T-helper 17 cell (primary cell): ENCODE results near the gene CXCL8. TPM values are rescaled to one million over a fixed set of nuclear protein-coding genes. Genes with fewer than 3 reads are reported as not detected.
"Not testable (repeated sequence)": the region's sequence is repeated elsewhere in the genome, so short reads cannot be mapped to it uniquely, and the experiment has no call there.

Experiments
- ATAC-seq: fragments of 150-1000 bp; cut with Tn5 transposase; 2 replicates; pipeline ENCODE4 v1.10.0; 2021; ENCODE audit warnings: mild to moderate bottlenecking, moderate library complexity
- DNase-seq, 3 donors: peaks; one replicate each; pipeline versions ENCODE4 v3.0.0 to v3.0.0-alpha.2; 2020 to 2021
- H3K9me3 ChIP-seq: one replicate; pipeline ENCODE4 v1.7.0; 2013; ENCODE audit warnings: low read length, mild to moderate bottlenecking; ENCODE audit not compliant: control insufficient read depth, poor library complexity, severe bottlenecking
- H3K27ac Mint-ChIP-seq: one replicate; pipeline ENCODE4 v1.8.0; 2022; ENCODE audit warnings: mild to moderate bottlenecking, moderate library complexity, mixed read lengths
- H3K27me3 Mint-ChIP-seq: one replicate; pipeline ENCODE4 v1.8.0; 2022; ENCODE audit warnings: mixed read lengths
- H3K36me3 Mint-ChIP-seq: one replicate; pipeline ENCODE4 v1.8.0; 2022; ENCODE audit warnings: low read depth, mixed read lengths
- H3K4me1 Mint-ChIP-seq: one replicate; pipeline ENCODE4 v1.8.0; 2022; ENCODE audit warnings: mild to moderate bottlenecking, mixed read lengths
- H3K4me3 Mint-ChIP-seq: one replicate; pipeline ENCODE4 v1.8.0; 2022; ENCODE audit warnings: mild to moderate bottlenecking, moderate library complexity, mixed read lengths
- total RNA-seq, 4 donors: library from RNA in 2 of 4; stranded (reverse) in 2 of 4; gene quantifications; one replicate each; pipeline ENCODE4 v1.2.3 and lab custom pipeline; 2022 to 2026

The CXCL8 gene
- total RNA-seq, 2 donors from 2014 or later = 16.2 to 41.3 TPM

DNA sequence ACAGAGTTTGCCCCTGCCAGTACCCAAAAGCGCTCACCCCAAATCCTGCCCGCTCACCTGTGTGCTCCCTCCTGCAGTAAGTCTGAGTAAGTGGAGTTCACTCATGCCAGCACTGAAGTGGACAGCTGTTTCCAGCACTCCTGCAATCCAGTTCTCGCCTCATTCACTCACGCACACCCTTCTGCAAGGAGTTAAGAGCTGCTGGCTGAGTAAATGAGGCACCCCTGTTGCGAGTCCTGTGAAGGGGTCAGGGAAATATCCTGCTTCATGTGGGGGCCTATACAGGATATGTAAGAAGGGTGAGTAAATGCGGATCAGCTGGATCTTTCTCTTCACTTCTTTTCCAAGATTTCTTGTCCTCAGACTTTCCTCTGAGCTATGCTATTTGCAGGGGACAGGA is 23.5 kb downstream of the CXCL8 start:
- Mint-ChIP-seq H3K36me3 (no peaks in the 10 kb centered on the region), H3K4me3 (no peak overlapping the region), H3K27me3 (peaks cover 7% of the 10 kb centered on the region), H3K27ac (no peak overlapping the region), H3K4me1 (no peaks in the 10 kb centered on the region)
- ATAC-seq = no peak
- DNase-seq = no peak
- H3K9me3 ChIP-seq = no peaks in the 10 kb centered on the region

GRCh38 chr4:73764513-73764912 is 24.1 kb downstream of the CXCL8 start:
- DNase-seq = no peak
- Mint-ChIP-seq H3K27ac (no peak overlapping the region), H3K27me3 (peaks cover 5% of the 10 kb centered on the region), H3K4me3 (no peak overlapping the region), H3K36me3 (no peaks in the 10 kb centered on the region), H3K4me1 (no peaks in the 10 kb centered on the region)
- H3K9me3 ChIP-seq = no peaks in the 10 kb centered on the region
- no peak for ATAC-seq

DNA sequence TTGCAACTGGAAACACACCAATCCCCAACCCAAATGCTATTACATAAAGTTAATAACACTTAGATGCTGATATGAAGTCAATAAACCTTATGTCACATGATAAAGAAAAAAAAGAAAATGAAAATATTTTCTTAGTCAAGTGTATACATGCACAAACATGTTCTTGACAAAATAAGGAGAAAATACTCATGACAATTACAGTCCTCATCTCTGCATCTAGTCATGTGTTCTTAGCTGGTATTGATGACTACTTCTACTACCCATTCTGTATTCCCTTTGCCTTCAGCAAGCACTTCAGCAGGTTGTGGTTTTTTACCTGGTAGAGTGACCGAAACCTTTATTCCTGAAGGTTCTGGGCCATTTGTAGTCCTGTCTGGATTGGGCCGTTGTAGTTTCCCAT is 24.9 kb downstream of the CXCL8 start:
- no peak for ATAC-seq
- H3K9me3 ChIP-seq = no peaks in the 10 kb centered on the region
- Mint-ChIP-seq H3K36me3 (no peaks in the 10 kb centered on the region), H3K4me1 (no peaks in the 10 kb centered on the region), H3K4me3 (no peak overlapping the region), H3K27ac (no peak overlapping the region), H3K27me3 (no peaks in the 10 kb centered on the region)
- DNase-seq = no peak

DNA sequence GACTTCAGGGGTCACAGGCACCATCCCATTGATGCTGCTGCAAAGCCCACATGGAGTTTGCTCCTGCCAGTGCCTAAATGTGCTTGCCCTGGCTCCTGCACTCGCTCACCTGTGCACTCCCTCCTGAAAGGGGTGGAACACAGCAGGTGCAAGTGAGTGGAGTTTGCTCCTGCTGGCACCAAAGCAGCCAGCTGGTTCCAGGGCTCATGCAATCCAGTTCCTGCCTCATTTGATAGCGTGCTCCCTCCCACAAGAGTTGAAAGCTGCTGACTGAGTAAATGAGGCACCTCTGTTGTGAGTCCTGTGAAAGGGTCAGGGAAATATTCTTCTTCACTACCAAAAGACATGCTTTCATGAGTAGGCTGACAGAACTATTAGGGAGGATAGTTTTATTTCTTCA is 30.5 kb downstream of the CXCL8 start:
- no peak overlapping the region for H3K27ac Mint-ChIP-seq
- no peak overlapping the region for H3K4me3 Mint-ChIP-seq
- H3K27me3 Mint-ChIP-seq = peaks cover 7% of the 10 kb centered on the region
- no peaks in the 10 kb centered on the region for H3K36me3 Mint-ChIP-seq
- H3K9me3 ChIP-seq = no peaks in the 10 kb centered on the region
- DNase-seq (no peak), ATAC-seq (no peak)
- no peaks in the 10 kb centered on the region for H3K4me1 Mint-ChIP-seq

DNA sequence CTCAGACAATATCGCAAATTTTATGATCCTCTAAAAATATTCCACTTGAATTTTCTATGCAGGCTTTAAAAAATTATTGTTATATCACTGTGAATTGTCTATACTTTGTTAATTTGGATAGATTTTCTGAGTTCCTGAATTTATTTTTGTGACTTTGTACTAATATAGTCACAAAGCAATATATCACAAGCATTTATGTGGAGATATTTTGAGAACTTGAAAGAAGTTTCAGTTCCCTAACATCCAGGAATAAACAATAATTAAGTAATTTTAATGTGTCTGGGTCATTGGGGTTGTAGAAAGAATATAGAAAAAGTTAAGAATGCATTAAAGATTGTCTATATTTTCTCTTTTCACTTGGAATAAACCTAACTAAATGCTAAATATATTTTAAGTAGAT is 32.0 kb downstream of the CXCL8 start:
- no peaks in the 10 kb centered on the region for H3K36me3 Mint-ChIP-seq
- H3K27ac Mint-ChIP-seq = no peak overlapping the region
- H3K4me3 Mint-ChIP-seq = no peak overlapping the region
- no peaks in the 10 kb centered on the region for H3K9me3 ChIP-seq
- H3K27me3 Mint-ChIP-seq = peaks cover 7% of the 10 kb centered on the region
- no peaks in the 10 kb centered on the region for H3K4me1 Mint-ChIP-seq
- ATAC-seq (no peak), DNase-seq (no peak)

- not testable (repeated sequence) for H3K27me3 Mint-ChIP-seq, DNase-seq, H3K27ac Mint-ChIP-seq, ATAC-seq, H3K4me1 Mint-ChIP-seq, H3K9me3 ChIP-seq, H3K4me3 Mint-ChIP-seq, H3K36me3 Mint-ChIP-seq
These were observed 34.0 kb downstream of the CXCL8 start for GRCh38 chr4:73774406-73774805.

GRCh38 chr4:73776321-73776729 is 36.0 kb downstream of the CXCL8 start:
- Mint-ChIP-seq H3K4me1 (no peaks in the 10 kb centered on the region), H3K27me3 (peaks cover 7% of the 10 kb centered on the region), H3K27ac (no peak overlapping the region), H3K4me3 (no peak overlapping the region), H3K36me3 (no peaks in the 10 kb centered on the region)
- DNase-seq (no peak), ATAC-seq (no peak)
- H3K9me3 ChIP-seq = no peaks in the 10 kb centered on the region

DNA sequence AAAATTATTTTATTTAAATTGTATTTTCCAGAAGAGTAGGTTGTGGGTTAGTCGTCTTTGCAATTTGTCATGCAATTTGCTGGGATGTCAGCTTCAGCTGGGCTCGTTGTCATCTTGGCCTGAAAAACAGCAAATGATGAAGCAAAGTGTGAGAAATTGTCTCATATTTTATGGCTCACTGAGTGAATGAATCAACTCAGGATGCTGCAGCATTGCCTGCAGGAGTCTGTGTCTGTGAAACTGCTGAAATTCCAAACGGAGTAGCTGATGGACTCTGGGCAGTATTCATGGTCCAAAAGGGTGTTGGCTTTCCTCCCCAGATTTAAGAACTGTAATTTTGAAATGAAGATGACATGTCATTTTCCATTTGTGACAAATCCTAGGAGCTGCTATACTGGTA is 37.2 kb downstream of the CXCL8 start:
- H3K36me3 Mint-ChIP-seq = no peaks in the 10 kb centered on the region
- peaks cover 7% of the 10 kb centered on the region for H3K27me3 Mint-ChIP-seq
- H3K27ac Mint-ChIP-seq = no peak overlapping the region
- H3K4me3 Mint-ChIP-seq = no peak overlapping the region
- ATAC-seq (no peak), DNase-seq (no peak)
- no peaks in the 10 kb centered on the region for H3K9me3 ChIP-seq
- no peaks in the 10 kb centered on the region for H3K4me1 Mint-ChIP-seq

GRCh38 chr4:73780243-73780642 is 39.9 kb downstream of the CXCL8 start:
- Mint-ChIP-seq H3K36me3 (no peaks in the 10 kb centered on the region), H3K4me3 (no peak overlapping the region), H3K27ac (no peak overlapping the region), H3K4me1 (no peaks in the 10 kb centered on the region), H3K27me3 (no peaks in the 10 kb centered on the region)
- DNase-seq (no peak), ATAC-seq (no peak)
- H3K9me3 ChIP-seq = no peaks in the 10 kb centered on the region

DNA sequence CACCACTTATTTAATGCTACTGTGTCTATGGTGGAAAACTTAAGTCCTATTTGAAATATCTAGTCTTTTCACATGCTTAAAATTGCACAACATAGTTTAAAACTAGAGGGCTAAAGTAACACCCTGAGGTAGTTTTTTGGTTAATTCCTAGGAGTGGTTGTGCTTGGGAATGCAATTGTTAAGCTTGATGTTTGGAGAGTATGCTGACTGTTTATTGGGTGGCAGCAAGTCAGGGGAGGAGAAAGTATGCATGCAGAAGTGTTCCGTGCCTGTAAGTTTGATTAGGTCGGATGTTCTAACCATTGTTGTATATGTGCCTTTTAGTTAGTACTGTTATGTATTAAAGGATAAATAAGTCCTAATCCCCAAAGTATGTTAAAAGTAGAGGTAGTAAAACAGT is 40.5 kb downstream of the CXCL8 start:
- ATAC-seq (no peak), DNase-seq (no peak)
- H3K27me3 Mint-ChIP-seq = no peaks in the 10 kb centered on the region
- H3K27ac Mint-ChIP-seq = no peak overlapping the region
- no peaks in the 10 kb centered on the region for H3K36me3 Mint-ChIP-seq
- H3K9me3 ChIP-seq = no peaks in the 10 kb centered on the region
- H3K4me3 Mint-ChIP-seq = no peak overlapping the region
- no peaks in the 10 kb centered on the region for H3K4me1 Mint-ChIP-seq

- no peaks in the 10 kb centered on the region for H3K27me3 Mint-ChIP-seq
These were observed 48.0 kb downstream of the CXCL8 start for GRCh38 chr4:73788411-73788810.

More at GRCh38 chr4:73788411-73788810, 48.0 kb downstream of the CXCL8 start:
- H3K9me3 ChIP-seq = no peaks in the 10 kb centered on the region
- DNase-seq (no peak), ATAC-seq (no peak)
- no peak overlapping the region for H3K4me3 Mint-ChIP-seq
- H3K4me1 Mint-ChIP-seq = no peaks in the 10 kb centered on the region
- no peak overlapping the region for H3K27ac Mint-ChIP-seq
- no peaks in the 10 kb centered on the region for H3K36me3 Mint-ChIP-seq

Other genes with a start within 250 kb of the CXCL8 start
- gene RASSF6, start 120.1 kb upstream of the CXCL8 start, total RNA-seq = 1 to 10 TPM; 1.4 to 1.7 TPM
- not detected for gene CXCL6, start 96.1 kb downstream of the CXCL8 start, total RNA-seq
- 10 to 100 TPM in 1 of 2 donors, not detected in 1; 67.9 TPM for gene PF4V1, start 112.7 kb downstream of the CXCL8 start, total RNA-seq
- under 1 TPM in 1 of 2 donors, not detected in 1; 0.31 TPM for gene CXCL1, start 128.8 kb downstream of the CXCL8 start, total RNA-seq
- gene PF4, start 241.5 kb downstream of the CXCL8 start, total RNA-seq = 100 to 1,000 TPM in 1 of 2 donors, 10 to 100 TPM in 1; 13.2 to 265 TPM
- gene PPBP, start 247.6 kb downstream of the CXCL8 start, total RNA-seq = 1,000 to 10,000 TPM in 1 of 2 donors, 10 to 100 TPM in 1; 58.0 to 1,001 TPM